Measurements from ENCODE around the gene DLG2. TPM values are rescaled to one million over a fixed set of nuclear protein-coding genes. Genes with fewer than 3 reads are reported as not detected.

DLG2 gene
- total RNA-seq, 1 experiment from 2014 or later: 17.5 TPM

GRCh38 chr11:83697518-83697917 is 1929.6 kb downstream of the DLG2 start:
- DNase-seq (ENCODE audit: low spot score) (no peak), ATAC-seq (no peak)
- ChIA-PET POLR2A (no interaction called here), CTCF (no interaction called here)
- Mint-ChIP-seq H3K36me3 (no peaks in the 10 kb centered on the region), H3K27ac (no peak overlapping the region), H3K4me1 (peaks cover 20% of the 10 kb centered on the region), H3K9me3 (no peaks in the 10 kb centered on the region), H3K27me3 (ENCODE audit: low read depth) (no peaks in the 10 kb centered on the region), H3K4me3 (no peak overlapping the region)
- TF ChIP-seq ETV6 (CRISPR knock-in tag; IDR thresholded peaks at IDR 0.05) (no peak), CREB1 (CRISPR knock-in tag; IDR thresholded peaks at IDR 0.05) (no peak), FOXJ3 (CRISPR knock-in tag; IDR thresholded peaks at IDR 0.05; ENCODE audit: borderline replicate concordance) (no peak), ZNF425 (CRISPR knock-in tag; conservative IDR thresholded peaks at IDR 0.05) (no peak), MLX (CRISPR knock-in tag; IDR thresholded peaks at IDR 0.05) (no peak), OVOL2 (CRISPR knock-in tag; IDR thresholded peaks at IDR 0.05; ENCODE audit: borderline replicate concordance) (no peak), AR (CRISPR knock-in tag; IDR thresholded peaks at IDR 0.05) (no peak), MYBL2 (CRISPR knock-in tag; IDR thresholded peaks at IDR 0.05) (no peak), CREM (CRISPR knock-in tag; IDR thresholded peaks at IDR 0.05) (no peak), JAZF1 (CRISPR knock-in tag; IDR thresholded peaks at IDR 0.05) (no peak), MXD4 (CRISPR knock-in tag; IDR thresholded peaks at IDR 0.05; ENCODE audit: borderline replicate concordance) (no peak), USF1 (CRISPR knock-in tag; IDR thresholded peaks at IDR 0.05) (no peak), GRHL2 (CRISPR knock-in tag; IDR thresholded peaks at IDR 0.05; ENCODE audit: insufficient replicate concordance, severe bottlenecking) (no peak)

- Mint-ChIP-seq H3K4me3 (no peak overlapping the region), H3K36me3 (no peaks in the 10 kb centered on the region), H3K27me3 (ENCODE audit: low read depth) (no peaks in the 10 kb centered on the region), H3K4me1 (peaks cover 22% of the 10 kb centered on the region), H3K9me3 (no peaks in the 10 kb centered on the region), H3K27ac (no peak overlapping the region)
- ChIA-PET POLR2A (no interaction called here), CTCF (interaction anchor here (0.9 kb wide), 1 partner anchor 403 kb away, joined by 3 read pairs; no protein-coding TSS in a partner anchor)
- DNase-seq (ENCODE audit: low spot score) (no peak), ATAC-seq (no peak)
- TF ChIP-seq E2F5 (CRISPR knock-in tag; IDR thresholded peaks at IDR 0.05) (no peak), NFATC4 (CRISPR knock-in tag; IDR thresholded peaks at IDR 0.05) (no peak), CDX4 (CRISPR knock-in tag; IDR thresholded peaks at IDR 0.05; ENCODE audit: borderline replicate concordance) (no peak), ZNF121 (CRISPR knock-in tag; IDR thresholded peaks at IDR 0.05) (no peak), SOX15 (CRISPR knock-in tag; IDR thresholded peaks at IDR 0.05) (no peak), ETV6 (CRISPR knock-in tag; IDR thresholded peaks at IDR 0.05) (no peak), RELA (CRISPR knock-in tag; IDR thresholded peaks at IDR 0.05; ENCODE audit: borderline replicate concordance) (no peak), PRDM15 (CRISPR knock-in tag; IDR thresholded peaks at IDR 0.05) (no peak), ZBTB21 (CRISPR knock-in tag; IDR thresholded peaks at IDR 0.05; ENCODE audit: borderline replicate concordance) (no peak), MXD4 (CRISPR knock-in tag; IDR thresholded peaks at IDR 0.05; ENCODE audit: borderline replicate concordance) (no peak), ESRRA (CRISPR knock-in tag; IDR thresholded peaks at IDR 0.05; ENCODE audit: borderline replicate concordance) (no peak), MAX (CRISPR knock-in tag; IDR thresholded peaks at IDR 0.05) (no peak)
These were observed 1932.1 kb downstream of the DLG2 start for GRCh38 chr11:83695046-83695445.

Data from WTC11 (cell line).